ENCODE data around the gene ANKRD60.

The ANKRD60 gene

GRCh38 chr20:58173930-58174707 is 54.3 kb downstream of the ANKRD60 start:
- H3K36me3 ChIP-seq (ENCODE audit: control insufficient read depth, insufficient read depth, low read length), result no peaks in the 10 kb centered on the region
- H3K9me3 ChIP-seq (ENCODE audit: control insufficient read depth, insufficient read depth, low read depth, low read length), result no peaks in the 10 kb centered on the region
- H3K27me3 ChIP-seq (ENCODE audit: control insufficient read depth, insufficient read depth, low read length), result peaks cover 15% of the 10 kb centered on the region
- H3K4me3 ChIP-seq (ENCODE audit: low read depth, low read length), result no peak overlapping the region; the same call in 1 of the 2 replicates
- peaks cover 13% of the 10 kb centered on the region for H3K4me1 ChIP-seq (ENCODE audit: control insufficient read depth, insufficient read depth, low read length)
- no peak overlapping the region for H3K27ac ChIP-seq (ENCODE audit: low read depth, low read length)
- no peak overlapping the region for H3K9ac ChIP-seq (ENCODE audit: low read length)

GRCh38 chr20:58173091-58173490 is 55.4 kb downstream of the ANKRD60 start:
- H3K4me3 ChIP-seq (ENCODE audit: low read depth, low read length), result no peak overlapping the region
- no peaks in the 10 kb centered on the region for H3K36me3 ChIP-seq (ENCODE audit: control insufficient read depth, insufficient read depth, low read length)
- no peak overlapping the region for H3K9ac ChIP-seq (ENCODE audit: low read length)
- H3K4me1 ChIP-seq (ENCODE audit: control insufficient read depth, insufficient read depth, low read length), result peaks cover 11% of the 10 kb centered on the region
- no peaks in the 10 kb centered on the region for H3K9me3 ChIP-seq (ENCODE audit: control insufficient read depth, insufficient read depth, low read depth, low read length)
- peaks cover 4% of the 10 kb centered on the region for H3K27me3 ChIP-seq (ENCODE audit: control insufficient read depth, insufficient read depth, low read length)
- H3K27ac ChIP-seq (ENCODE audit: low read depth, low read length), result no peak overlapping the region

- H3K9me3 ChIP-seq (ENCODE audit: control insufficient read depth, insufficient read depth, low read depth, low read length), result no peaks in the 10 kb centered on the region
- no peak overlapping the region for H3K4me3 ChIP-seq (ENCODE audit: low read depth, low read length)
- H3K36me3 ChIP-seq (ENCODE audit: control insufficient read depth, insufficient read depth, low read length), result no peaks in the 10 kb centered on the region
- H3K27ac ChIP-seq (ENCODE audit: low read depth, low read length), result no peak overlapping the region
- peaks cover 11% of the 10 kb centered on the region for H3K4me1 ChIP-seq (ENCODE audit: control insufficient read depth, insufficient read depth, low read length)
- H3K27me3 ChIP-seq (ENCODE audit: control insufficient read depth, insufficient read depth, low read length), result no peaks in the 10 kb centered on the region
- no peak overlapping the region for H3K9ac ChIP-seq (ENCODE audit: low read length)
These were observed 56.5 kb downstream of the ANKRD60 start for GRCh38 chr20:58171796-58172425.

GRCh38 chr20:58169450-58169849 is 59.0 kb downstream of the ANKRD60 start:
- H3K9me3 ChIP-seq (ENCODE audit: control insufficient read depth, insufficient read depth, low read depth, low read length), result no peaks in the 10 kb centered on the region
- H3K36me3 ChIP-seq (ENCODE audit: control insufficient read depth, insufficient read depth, low read length), result no peaks in the 10 kb centered on the region
- H3K4me3 ChIP-seq (ENCODE audit: low read depth, low read length), result no peak overlapping the region
- H3K27ac ChIP-seq (ENCODE audit: low read depth, low read length), result no peak overlapping the region
- H3K9ac ChIP-seq (ENCODE audit: low read length), result no peak overlapping the region
- peaks cover 1% of the 10 kb centered on the region; the same call in 1 of the 2 replicates for H3K4me1 ChIP-seq (ENCODE audit: control insufficient read depth, insufficient read depth, low read length)
- no peaks in the 10 kb centered on the region for H3K27me3 ChIP-seq (ENCODE audit: control insufficient read depth, insufficient read depth, low read length)

GRCh38 chr20:58168843-58169242 is 59.6 kb downstream of the ANKRD60 start:
- Histone ChIP-seq H3K27me3 (ENCODE audit: control insufficient read depth, insufficient read depth, low read length) (no peaks in the 10 kb centered on the region), H3K27ac (ENCODE audit: low read depth, low read length) (no peak overlapping the region), H3K9me3 (ENCODE audit: control insufficient read depth, insufficient read depth, low read depth, low read length) (no peaks in the 10 kb centered on the region), H3K4me3 (ENCODE audit: low read depth, low read length) (no peak overlapping the region), H3K36me3 (ENCODE audit: control insufficient read depth, insufficient read depth, low read length) (no peaks in the 10 kb centered on the region), H3K4me1 (ENCODE audit: control insufficient read depth, insufficient read depth, low read length) (no peaks in the 10 kb centered on the region), H3K9ac (ENCODE audit: low read length) (no peak overlapping the region)

GRCh38 chr20:58167759-58168158 is 60.7 kb downstream of the ANKRD60 start:
- H3K36me3 ChIP-seq (ENCODE audit: control insufficient read depth, insufficient read depth, low read length), result no peaks in the 10 kb centered on the region
- H3K4me1 ChIP-seq (ENCODE audit: control insufficient read depth, insufficient read depth, low read length), result no peaks in the 10 kb centered on the region
- H3K27ac ChIP-seq (ENCODE audit: low read depth, low read length), result no peak overlapping the region
- H3K9ac ChIP-seq (ENCODE audit: low read length), result no peak overlapping the region
- H3K27me3 ChIP-seq (ENCODE audit: control insufficient read depth, insufficient read depth, low read length), result no peaks in the 10 kb centered on the region
- no peak overlapping the region for H3K4me3 ChIP-seq (ENCODE audit: low read depth, low read length)
- H3K9me3 ChIP-seq (ENCODE audit: control insufficient read depth, insufficient read depth, low read depth, low read length), result no peaks in the 10 kb centered on the region

All from HUES6 (cell line).